GM23338 (cell line): ENCODE measurements around the gene TMEM217. TPM values are rescaled to one million over a fixed set of nuclear protein-coding genes. Genes with fewer than 3 reads are reported as not detected.

Experiments used
- ATAC-seq: fragments of 200-7000 bp; cut with Tn5 transposase; 3 replicates; pipeline ENCODE4 v1.9.1; 2020
- DNase-seq: peaks from one replicate; pipeline ENCODE4 v3.0.0-alpha.2; 2015; ENCODE audit warnings: low spot score
- H2AFZ ChIP-seq: fragments of 200-600 bp; sonication (generic); 2 replicates; pipeline ENCODE4 v1.8.0; 2016; ENCODE audit warnings: antibody characterized with exemption, mild to moderate bottlenecking, moderate library complexity
- H3F3A ChIP-seq: fragments of 200-600 bp; sonication (generic); replicated peaks from 2 replicates; pipeline ENCODE4 v1.8.0; 2017; ENCODE audit warnings: antibody characterized with exemption, mixed run types, low read depth
- H3K27ac ChIP-seq: fragments of 200-600 bp; sonication (generic); 2 replicates; pipeline ENCODE4 v1.6.1; 2016; ENCODE audit warnings: low read depth
- H3K27me3 ChIP-seq: fragments of 200-600 bp; sonication (generic); 2 replicates; pipeline ENCODE4 v1.8.0; 2016; ENCODE audit warnings: mild to moderate bottlenecking, mixed run types, moderate library complexity; ENCODE audit not compliant: insufficient read depth
- H3K36me3 ChIP-seq: fragments of 200-600 bp; sonication (generic); 2 replicates; pipeline ENCODE4 v1.8.0; 2016; ENCODE audit warnings: mild to moderate bottlenecking; ENCODE audit not compliant: insufficient read depth
- H3K4me1 ChIP-seq: fragments of 200-600 bp; sonication (generic); 2 replicates; pipeline ENCODE4 v1.8.0; 2016; ENCODE audit warnings: mild to moderate bottlenecking, moderate library complexity; ENCODE audit not compliant: insufficient read depth
- H3K4me2 ChIP-seq: fragments of 200-600 bp; sonication (generic); 2 replicates; pipeline ENCODE4 v1.7.1; 2017; ENCODE audit warnings: mixed run types
- H3K4me3 ChIP-seq: fragments of 200-600 bp; sonication (generic); 2 replicates; pipeline ENCODE4 v1.6.1; 2016; ENCODE audit warnings: mixed run types
- H3K79me2 ChIP-seq: fragments of 200-600 bp; sonication (generic); replicated peaks from 2 replicates; pipeline ENCODE4 v1.8.0; 2017; ENCODE audit warnings: mild to moderate bottlenecking; ENCODE audit not compliant: insufficient read depth
- H3K9me2 ChIP-seq: fragments of 200-600 bp; sonication (generic); 2 replicates; pipeline ENCODE4 v1.8.0; 2017; ENCODE audit not compliant: insufficient read depth
- H4K20me1 ChIP-seq: fragments of 200-600 bp; sonication (generic); replicated peaks from 2 replicates; pipeline ENCODE4 v1.8.0; 2017; ENCODE audit warnings: mild to moderate bottlenecking; ENCODE audit not compliant: insufficient read depth
- H3K27ac Mint-ChIP-seq: 2 replicates; pipeline ENCODE4 v1.8.0; 2020; ENCODE audit warnings: inconsistent platforms, mild to moderate bottlenecking, moderate library complexity, mixed read lengths
- H3K27me3 Mint-ChIP-seq: 3 replicates; pipeline ENCODE4 v1.8.0; 2022; ENCODE audit warnings: low read depth, mild to moderate bottlenecking, moderate library complexity, mixed read lengths, inconsistent platforms; ENCODE audit not compliant: insufficient read depth, poor library complexity
- H3K36me3 Mint-ChIP-seq: 3 replicates; pipeline ENCODE4 v1.8.0; 2021; ENCODE audit warnings: low read depth, mild to moderate bottlenecking, inconsistent platforms, moderate library complexity, mixed read lengths
- H3K4me1 Mint-ChIP-seq: 3 replicates; pipeline ENCODE4 v1.8.0; 2020; ENCODE audit warnings: mild to moderate bottlenecking, inconsistent platforms, mixed read lengths
- H3K4me3 Mint-ChIP-seq: 3 replicates; pipeline ENCODE4 v1.8.0; 2021; ENCODE audit warnings: moderate library complexity, mild to moderate bottlenecking, inconsistent platforms, mixed read lengths
- H3K9me3 Mint-ChIP-seq: 3 replicates; pipeline ENCODE4 v1.8.0; 2020; ENCODE audit warnings: moderate library complexity, mild to moderate bottlenecking, inconsistent platforms, mixed read lengths
- POLR2AphosphoS5 ChIP-seq: IDR thresholded peaks from 2 replicates; pipeline ENCODE4 v1.6.1; 2016; ENCODE audit warnings: antibody characterized with exemption, low read depth
- ZNF114 ChIP-seq: fragments of 250-450 bp; sonication (Bioruptor Pico); IDR thresholded peaks from 2 replicates; pipeline ENCODE4 v1.5.0; 2020; ENCODE audit warnings: mild to moderate bottlenecking, moderate library complexity
- polyA plus RNA-seq: library from polyadenylated mRNA; unstranded; fragments of >200 nt; fragmentation: Nextera tagmentation; extraction: Ambion mirVana; gene quantifications from 2 replicates; pipeline ENCODE4 v1.2.1, GENCODE V29; 2016
- total RNA-seq: library from RNA; depleted of rRNA; stranded (reverse); fragments of >200 nt; shearing (Covaris generic); gene quantifications from 2 replicates; pipeline ENCODE4 v1.2.3, GENCODE V29; 2014
- TF ChIP-seq, protein P1 (sequence below): fragments of 250-450 bp; sonication (Bioruptor Pico); IDR thresholded peaks from 2 replicates; pipeline ENCODE4 v1.5.0; 2020; ENCODE audit warnings: mild to moderate bottlenecking, moderate library complexity

TMEM217 gene
- total and polyA plus RNA-seq, 2 experiments from 2014 or later = 1.3 TPM; not detected in 1

DNA sequence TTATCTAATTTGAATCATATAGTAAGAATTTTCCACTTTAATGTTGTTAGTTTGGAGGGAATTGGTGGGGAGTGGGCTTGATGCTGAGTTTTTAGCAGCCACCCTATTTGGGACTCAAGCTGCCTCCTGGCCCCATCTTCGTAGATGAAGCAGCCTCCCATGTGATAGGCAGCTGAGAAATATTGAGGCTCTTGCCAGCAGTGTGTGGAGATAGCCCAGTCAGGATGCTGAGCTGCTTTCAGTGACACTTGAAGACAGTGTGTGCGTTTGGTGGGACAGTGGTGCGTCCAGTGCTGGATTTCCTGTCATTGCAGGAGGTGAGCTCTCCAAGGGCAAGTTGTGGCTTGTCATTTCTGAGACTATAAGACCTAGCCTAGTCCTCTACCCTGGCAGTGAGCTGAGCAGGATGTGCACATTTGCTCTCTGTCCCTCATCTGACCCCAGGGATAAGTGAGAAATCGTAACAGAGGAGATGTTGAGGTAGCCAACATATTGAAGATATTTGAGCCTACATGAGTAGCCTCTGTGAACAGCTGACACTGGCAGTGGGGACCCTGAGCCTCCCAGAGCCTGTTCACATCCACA lies 48.0 kb upstream of the TMEM217 start:
- Mint-ChIP-seq H3K27ac (no peak overlapping the region), H3K9me3 (no peaks in the 10 kb centered on the region)
- no peak for ATAC-seq

More for the DNA sequence above, 48.0 kb upstream of the TMEM217 start:
- Histone ChIP-seq H2AFZ (no peak overlapping the region), H3K4me3 (no peak overlapping the region), H3K9me2 (no peaks in the 10 kb centered on the region), H3K4me1 (no peaks in the 10 kb centered on the region), H3K36me3 (no peaks in the 10 kb centered on the region), H3K27ac (no peak overlapping the region), H4K20me1 (peaks cover 6% of the 10 kb centered on the region; the same call in 1 of the 2 replicates), H3F3A (0 out of 2 replicates have a peak, but pooled peaks cover 3% of the 10 kb centered on the region), H3K27me3 (no peaks in the 10 kb centered on the region), H3K4me2 (no peak overlapping the region), H3K79me2 (no peaks in the 10 kb centered on the region)
- no peak overlapping the region for H3K4me3 Mint-ChIP-seq
- TF ChIP-seq, protein P1, sequence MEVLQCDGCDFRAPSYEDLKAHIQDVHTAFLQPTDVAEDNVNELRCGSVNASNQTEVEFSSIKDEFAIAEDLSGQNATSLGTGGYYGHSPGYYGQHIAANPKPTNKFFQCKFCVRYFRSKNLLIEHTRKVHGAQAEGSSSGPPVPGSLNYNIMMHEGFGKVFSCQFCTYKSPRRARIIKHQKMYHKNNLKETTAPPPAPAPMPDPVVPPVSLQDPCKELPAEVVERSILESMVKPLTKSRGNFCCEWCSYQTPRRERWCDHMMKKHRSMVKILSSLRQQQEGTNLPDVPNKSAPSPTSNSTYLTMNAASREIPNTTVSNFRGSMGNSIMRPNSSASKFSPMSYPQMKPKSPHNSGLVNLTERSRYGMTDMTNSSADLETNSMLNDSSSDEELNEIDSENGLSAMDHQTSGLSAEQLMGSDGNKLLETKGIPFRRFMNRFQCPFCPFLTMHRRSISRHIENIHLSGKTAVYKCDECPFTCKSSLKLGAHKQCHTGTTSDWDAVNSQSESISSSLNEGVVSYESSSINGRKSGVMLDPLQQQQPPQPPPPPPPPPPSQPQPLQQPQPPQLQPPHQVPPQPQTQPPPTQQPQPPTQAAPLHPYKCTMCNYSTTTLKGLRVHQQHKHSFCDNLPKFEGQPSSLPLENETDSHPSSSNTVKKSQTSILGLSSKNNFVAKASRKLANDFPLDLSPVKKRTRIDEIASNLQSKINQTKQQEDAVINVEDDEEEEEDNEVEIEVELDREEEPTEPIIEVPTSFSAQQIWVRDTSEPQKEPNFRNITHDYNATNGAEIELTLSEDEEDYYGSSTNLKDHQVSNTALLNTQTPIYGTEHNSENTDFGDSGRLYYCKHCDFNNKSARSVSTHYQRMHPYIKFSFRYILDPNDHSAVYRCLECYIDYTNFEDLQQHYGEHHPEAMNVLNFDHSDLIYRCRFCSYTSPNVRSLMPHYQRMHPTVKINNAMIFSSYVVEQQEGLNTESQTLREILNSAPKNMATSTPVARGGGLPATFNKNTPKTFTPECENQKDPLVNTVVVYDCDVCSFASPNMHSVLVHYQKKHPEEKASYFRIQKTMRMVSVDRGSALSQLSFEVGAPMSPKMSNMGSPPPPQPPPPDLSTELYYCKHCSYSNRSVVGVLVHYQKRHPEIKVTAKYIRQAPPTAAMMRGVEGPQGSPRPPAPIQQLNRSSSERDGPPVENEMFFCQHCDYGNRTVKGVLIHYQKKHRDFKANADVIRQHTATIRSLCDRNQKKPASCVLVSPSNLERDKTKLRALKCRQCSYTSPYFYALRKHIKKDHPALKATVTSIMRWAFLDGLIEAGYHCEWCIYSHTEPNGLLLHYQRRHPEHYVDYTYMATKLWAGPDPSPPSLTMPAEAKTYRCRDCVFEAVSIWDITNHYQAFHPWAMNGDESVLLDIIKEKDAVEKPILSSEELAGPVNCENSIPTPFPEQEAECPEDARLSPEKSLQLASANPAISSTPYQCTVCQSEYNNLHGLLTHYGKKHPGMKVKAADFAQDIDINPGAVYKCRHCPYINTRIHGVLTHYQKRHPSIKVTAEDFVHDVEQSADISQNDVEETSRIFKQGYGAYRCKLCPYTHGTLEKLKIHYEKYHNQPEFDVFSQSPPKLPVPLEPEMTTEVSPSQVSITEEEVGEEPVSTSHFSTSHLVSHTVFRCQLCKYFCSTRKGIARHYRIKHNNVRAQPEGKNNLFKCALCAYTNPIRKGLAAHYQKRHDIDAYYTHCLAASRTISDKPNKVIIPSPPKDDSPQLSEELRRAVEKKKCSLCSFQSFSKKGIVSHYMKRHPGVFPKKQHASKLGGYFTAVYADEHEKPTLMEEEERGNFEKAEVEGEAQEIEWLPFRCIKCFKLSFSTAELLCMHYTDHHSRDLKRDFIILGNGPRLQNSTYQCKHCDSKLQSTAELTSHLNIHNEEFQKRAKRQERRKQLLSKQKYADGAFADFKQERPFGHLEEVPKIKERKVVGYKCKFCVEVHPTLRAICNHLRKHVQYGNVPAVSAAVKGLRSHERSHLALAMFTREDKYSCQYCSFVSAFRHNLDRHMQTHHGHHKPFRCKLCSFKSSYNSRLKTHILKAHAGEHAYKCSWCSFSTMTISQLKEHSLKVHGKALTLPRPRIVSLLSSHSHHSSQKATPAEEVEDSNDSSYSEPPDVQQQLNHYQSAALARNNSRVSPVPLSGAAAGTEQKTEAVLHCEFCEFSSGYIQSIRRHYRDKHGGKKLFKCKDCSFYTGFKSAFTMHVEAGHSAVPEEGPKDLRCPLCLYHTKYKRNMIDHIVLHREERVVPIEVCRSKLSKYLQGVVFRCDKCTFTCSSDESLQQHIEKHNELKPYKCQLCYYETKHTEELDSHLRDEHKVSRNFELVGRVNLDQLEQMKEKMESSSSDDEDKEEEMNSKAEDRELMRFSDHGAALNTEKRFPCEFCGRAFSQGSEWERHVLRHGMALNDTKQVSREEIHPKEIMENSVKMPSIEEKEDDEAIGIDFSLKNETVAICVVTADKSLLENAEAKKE (CRISPR knock-in tag) = no peak
- TF ChIP-seq POLR2AphosphoS5 (no peak), ZNF114 (no peak)
- no peak for DNase-seq
- no peaks in the 10 kb centered on the region for H3K4me1 Mint-ChIP-seq
- H3K27me3 Mint-ChIP-seq = no peaks in the 10 kb centered on the region
- H3K36me3 Mint-ChIP-seq = peaks cover 9% of the 10 kb centered on the region; the same call in 1 of the 3 replicates
